AG04450 (cell line): ENCODE data around the gene FCN3. TPM values are rescaled to one million over a fixed set of nuclear protein-coding genes. Genes with fewer than 3 reads are reported as not detected.

Source experiments
- CTCF ChIA-PET: fragments of 300-600, 350-600 bp; formaldehyde crosslinking; extraction: SDS; loops from one replicate; lab custom pipeline; 2022; ENCODE audit warnings: antibody characterized with exemption, inconsistent platforms; lab: Charles Lee
- POLR2A ChIA-PET: fragments of 350-600 bp; formaldehyde crosslinking; extraction: SDS; loops from one replicate; lab custom pipeline; 2021; ENCODE audit warnings: antibody characterized with exemption, inconsistent platforms; lab: Yijun Ruan, JAX
- DNase-seq: peaks from one replicate; pipeline ENCODE4 v3.0.0-alpha.2; 2011; ENCODE audit warnings: low read depth, low spot score
- H3K27ac ChIP-seq: one replicate; pipeline ENCODE4 v1.5.1; 2012; ENCODE audit warnings: low read depth, low read length, control low read depth
- H3K27me3 ChIP-seq: one replicate; pipeline ENCODE4 v1.6.0; 2012; ENCODE audit warnings: low read length; ENCODE audit not compliant: control insufficient read depth, insufficient read depth
- H3K4me3 ChIP-seq: 2 replicates; pipeline ENCODE4 v1.5.1; 2011; ENCODE audit warnings: mild to moderate bottlenecking, low read depth, low read length, control low read depth
- H3K9me3 ChIP-seq: 2 replicates; pipeline ENCODE4 v1.5.1; 2012; ENCODE audit warnings: low read length; ENCODE audit not compliant: control insufficient read depth, insufficient read depth
- CTCF ChIP-seq: IDR thresholded peaks from 2 replicates; pipeline ENCODE4 v1.5.1; 2011; ENCODE audit warnings: low read depth, low read length, control low read depth, inconsistent platforms
- polyA plus RNA-seq: library from polyadenylated mRNA; depleted of rRNA; stranded (reverse); fragments of >200 nt; gene quantifications from 2 replicates; pipeline ENCODE4 v1.2.3, GENCODE V29; 2011

Gene FCN3
- polyA plus RNA-seq, 1 experiment: not detected

- Histone ChIP-seq H3K9me3 (no peaks in the 10 kb centered on the region), H3K27me3 (no peaks in the 10 kb centered on the region), H3K27ac (peak overlapping the region; percentile 47), H3K4me3 (no peak overlapping the region)
- ChIA-PET CTCF (interaction anchor here (0.6 to 2.9 kb wide), 4 partner anchors 9 to 202 kb away, joined by 3 to 18 read pairs (median 9); no protein-coding TSS in a partner anchor), POLR2A (no interaction called here)
- no peak for DNase-seq
- TF ChIP-seq CTCF: no peak
Observed at GRCh38 chr1:27403931-27404330, 29.3 kb upstream of the FCN3 start.

- Histone ChIP-seq H3K4me3 (no peak overlapping the region), H3K27ac (peak overlapping the region; percentile 47), H3K9me3 (no peaks in the 10 kb centered on the region), H3K27me3 (no peaks in the 10 kb centered on the region)
- POLR2A ChIA-PET: no interaction called here
- CTCF ChIA-PET: interaction anchor here (0.6 to 2.9 kb wide), 7 partner anchors 13 to 854 kb away, joined by 3 to 18 read pairs (median 3); no protein-coding TSS in a partner anchor
- no peak for DNase-seq
- peak; percentile 35 for TF ChIP-seq CTCF
Observed at GRCh38 chr1:27403065-27403726, 28.6 kb upstream of the FCN3 start.

GRCh38 chr1:27402349-27402754 is 27.7 kb upstream of the FCN3 start:
- Histone ChIP-seq H3K9me3 (no peaks in the 10 kb centered on the region), H3K4me3 (no peak overlapping the region), H3K27ac (no peak overlapping the region), H3K27me3 (no peaks in the 10 kb centered on the region)
- ChIA-PET CTCF (interaction anchor here (0.6 to 2.9 kb wide), 9 partner anchors 16 to 853 kb away, joined by 3 to 18 read pairs (median 4); no protein-coding TSS in a partner anchor), POLR2A (no interaction called here)
- no peak for DNase-seq
- peak; percentile 52 for TF ChIP-seq CTCF

- ChIA-PET CTCF (interaction anchor here (1.3 to 2.9 kb wide), 3 partner anchors 33 to 355 kb away, joined by 3 to 18 read pairs (median 3); no protein-coding TSS in a partner anchor), POLR2A (interaction anchor here (0.6 kb wide), 1 partner anchor 194 kb away, joined by 3 read pairs; no protein-coding TSS in a partner anchor)
- no peaks in the 10 kb centered on the region for H3K9me3 ChIP-seq
- no peaks in the 10 kb centered on the region for H3K27me3 ChIP-seq
- no peak for DNase-seq
- H3K4me3 ChIP-seq: no peak overlapping the region
- no peak for TF ChIP-seq CTCF
- no peak overlapping the region for H3K27ac ChIP-seq
Observed at GRCh38 chr1:27400963-27401341, 26.3 kb upstream of the FCN3 start.
